ENCODE data around the gene SH3BGR. TPM values are rescaled to one million over a fixed set of nuclear protein-coding genes. Genes with fewer than 3 reads are reported as not detected.
"Not testable (repeated sequence)": the region's sequence is repeated elsewhere in the genome, so short reads cannot be mapped to it uniquely, and the experiment has no call there.

SH3BGR gene
- 20.6 TPM for polyA plus RNA-seq (2013, experiment 1 of 4)
- polyA plus RNA-seq (2013, experiment 2 of 4): 25.0 TPM
- 17.0 TPM for polyA plus RNA-seq (2013, experiment 3 of 4)
- polyA plus RNA-seq (2013, experiment 4 of 4): 21.5 TPM

DNA sequence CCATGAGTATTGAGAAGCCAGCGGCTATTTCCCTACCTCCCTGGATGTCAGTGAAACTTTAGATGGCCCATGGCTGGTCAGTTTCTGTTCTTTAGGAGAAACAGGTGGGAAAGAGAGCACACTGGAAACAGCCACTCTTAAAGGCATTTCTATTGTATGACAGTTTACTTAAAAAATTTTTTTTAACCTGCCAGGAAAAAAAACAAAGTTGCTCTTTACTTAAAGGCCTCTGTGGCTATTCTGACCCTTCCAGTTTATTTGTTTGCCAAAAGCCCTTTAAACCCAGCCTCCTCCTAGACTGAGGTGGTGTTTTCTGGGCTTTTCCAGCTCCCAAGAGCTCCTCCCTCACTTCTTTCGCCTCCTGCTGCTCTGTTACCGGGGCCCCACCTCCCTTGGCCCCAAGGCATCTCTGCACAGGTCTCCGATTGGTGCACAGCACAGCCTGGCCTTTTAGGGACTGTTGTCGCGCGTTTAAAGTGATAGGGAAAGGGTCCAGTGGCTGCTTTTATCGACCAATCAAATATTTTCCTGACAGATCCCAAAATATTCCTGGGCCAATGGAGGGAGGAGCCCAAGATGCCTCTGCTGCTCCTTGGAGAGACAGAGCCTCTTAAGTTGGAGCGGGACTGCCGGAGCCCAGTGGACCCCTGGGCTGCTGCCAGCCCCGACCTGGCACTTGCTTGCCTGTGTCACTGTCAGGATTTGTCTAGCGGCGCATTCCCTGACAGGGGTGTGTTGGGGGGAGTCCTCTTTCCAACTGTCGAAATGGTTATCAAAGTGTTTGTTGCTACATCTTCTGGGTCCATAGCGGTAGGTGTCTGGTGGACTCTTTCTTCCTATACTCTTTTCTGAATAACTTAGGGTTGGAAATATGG, at the start of gene SH3BGR:
Gene SH3BGR (plus strand): TSS at position 639 of the 875 bp plus-strand sequence. CDS start 127 bp downstream, at position 766.
- peaks cover 16% of the 10 kb centered on the region for H3K4me1 ChIP-seq (ENCODE audit: control insufficient read depth, insufficient read depth, low read length)
- H3K27ac ChIP-seq (ENCODE audit: insufficient read depth, low read depth, low read length, poor library complexity, severe bottlenecking): peak within 1 kb of the TSS; percentile 27
- H3K36me3 ChIP-seq (ENCODE audit: control insufficient read depth, insufficient read depth, low read length): no peaks in the 10 kb centered on the region
- peak within 1 kb of the TSS; percentile 25 for H3K4me3 ChIP-seq (ENCODE audit: insufficient read depth, low read depth, low read length)
- WGBS, 2 experiments: 53 to 57% methylated on average over 15 of the region's 15 CpGs
- H3K9me3 ChIP-seq (ENCODE audit: control insufficient read depth, low read length): no peaks in the 10 kb centered on the region
- H3K27me3 ChIP-seq (ENCODE audit: control insufficient read depth, insufficient read depth, low read length, poor library complexity, severe bottlenecking): no peaks in the 10 kb centered on the region

DNA sequence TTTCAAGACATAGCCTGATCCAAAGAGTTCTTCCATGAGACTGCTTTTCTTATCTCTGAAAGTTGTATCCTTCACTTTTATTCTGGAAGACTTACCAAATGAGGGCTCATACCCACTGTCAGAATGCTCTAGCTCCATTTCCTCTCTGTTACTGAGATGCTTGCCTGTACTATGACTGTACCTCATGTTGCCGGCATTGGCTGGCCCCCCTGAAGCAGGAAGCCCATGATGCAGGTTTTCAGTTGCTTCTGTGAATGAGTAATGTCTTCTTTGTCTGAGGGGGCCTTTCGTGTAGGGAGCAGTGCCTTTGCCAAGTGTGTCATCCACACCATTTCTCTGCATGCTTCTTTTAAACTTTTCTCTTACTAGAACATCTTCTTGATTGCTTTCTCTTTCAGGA, 45.7 kb upstream of the SH3BGR start:
- no peak overlapping the region for H3K4me3 ChIP-seq (ENCODE audit: insufficient read depth, low read depth, low read length)
- H3K4me1 ChIP-seq (ENCODE audit: control insufficient read depth, insufficient read depth, low read length): no peaks in the 10 kb centered on the region
- peaks cover 10% of the 10 kb centered on the region for H3K36me3 ChIP-seq (ENCODE audit: control insufficient read depth, insufficient read depth, low read length)
- 89 to 98% methylated on average over 2 of the region's 2 CpGs for WGBS, 2 experiments
- no peak overlapping the region for H3K27ac ChIP-seq (ENCODE audit: insufficient read depth, low read depth, low read length, poor library complexity, severe bottlenecking)
- no peaks in the 10 kb centered on the region for H3K27me3 ChIP-seq (ENCODE audit: control insufficient read depth, insufficient read depth, low read length, poor library complexity, severe bottlenecking)
- H3K9me3 ChIP-seq (ENCODE audit: control insufficient read depth, low read length): no peaks in the 10 kb centered on the region

DNA sequence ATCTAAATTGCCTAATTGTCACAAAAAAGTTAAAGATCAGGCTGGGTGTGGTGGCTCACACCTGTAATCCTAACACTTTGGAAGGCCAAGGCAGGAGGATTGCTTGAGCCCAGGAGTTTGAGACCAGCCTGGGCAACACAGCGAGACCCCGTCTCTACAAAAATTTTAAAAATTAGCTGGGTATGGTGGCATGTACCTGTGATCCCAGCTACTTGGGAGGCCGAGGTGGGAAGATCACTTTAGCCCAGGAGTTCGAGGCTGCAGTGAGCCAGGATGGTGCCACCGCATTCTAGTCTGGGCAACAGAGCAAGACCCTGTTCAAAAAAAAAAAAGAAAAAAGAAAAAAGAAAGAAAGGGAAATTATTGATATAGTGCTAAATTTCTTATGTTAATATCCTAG, 32.6 kb upstream of the SH3BGR start:
- not testable (repeated sequence) for H3K27ac ChIP-seq (ENCODE audit: insufficient read depth, low read depth, low read length, poor library complexity, severe bottlenecking); H3K36me3 ChIP-seq (ENCODE audit: control insufficient read depth, insufficient read depth, low read length); H3K9me3 ChIP-seq (ENCODE audit: control insufficient read depth, low read length); H3K4me3 ChIP-seq (ENCODE audit: insufficient read depth, low read depth, low read length); H3K27me3 ChIP-seq (ENCODE audit: control insufficient read depth, insufficient read depth, low read length, poor library complexity, severe bottlenecking); H3K4me1 ChIP-seq (ENCODE audit: control insufficient read depth, insufficient read depth, low read length)
- WGBS, 2 experiments: 94 to 95% methylated on average over 5 of the region's 5 CpGs

DNA sequence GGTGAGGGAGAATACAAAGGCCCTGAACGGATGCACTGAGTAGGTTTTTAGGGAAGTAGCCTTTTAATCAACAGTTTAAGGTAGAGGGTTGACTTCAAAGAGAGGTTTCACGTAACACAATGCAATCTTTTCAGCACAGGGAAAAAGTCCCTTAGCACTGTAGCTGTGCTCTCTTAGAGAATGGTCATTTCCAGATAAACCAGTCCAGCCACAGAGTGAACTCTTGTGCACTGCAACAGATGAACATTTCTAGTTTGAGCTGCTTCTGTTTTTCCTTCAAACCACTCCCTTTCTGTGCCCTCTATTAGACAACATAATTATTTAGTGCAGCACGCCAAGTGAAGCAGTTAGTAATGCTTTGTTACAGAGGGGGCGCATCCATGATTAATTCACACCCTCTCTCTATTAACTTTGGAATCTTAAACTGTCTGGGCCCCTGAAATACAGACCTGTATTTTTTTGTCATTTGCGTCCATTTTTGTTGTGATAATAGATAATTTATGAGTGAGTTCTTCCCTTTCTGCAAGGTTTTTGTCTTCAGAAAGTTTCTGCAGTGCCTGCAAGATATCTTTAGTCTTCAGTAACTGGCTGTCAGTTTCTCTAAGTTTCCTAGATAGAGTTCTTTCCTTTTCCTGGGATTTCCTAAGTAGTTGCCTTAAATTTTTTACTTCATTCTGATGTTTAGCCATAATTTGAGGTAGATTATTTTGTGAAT, 29.1 kb upstream of the SH3BGR start:
- Histone ChIP-seq H3K4me3 (ENCODE audit: insufficient read depth, low read depth, low read length) (no peak overlapping the region), H3K27me3 (ENCODE audit: control insufficient read depth, insufficient read depth, low read length, poor library complexity, severe bottlenecking) (no peaks in the 10 kb centered on the region), H3K36me3 (ENCODE audit: control insufficient read depth, insufficient read depth, low read length) (no peaks in the 10 kb centered on the region), H3K4me1 (ENCODE audit: control insufficient read depth, insufficient read depth, low read length) (peaks cover 8% of the 10 kb centered on the region), H3K9me3 (ENCODE audit: control insufficient read depth, low read length) (no peaks in the 10 kb centered on the region), H3K27ac (ENCODE audit: insufficient read depth, low read depth, low read length, poor library complexity, severe bottlenecking) (no peak overlapping the region)
- WGBS, 2 experiments: 65 to 67% methylated on average over 5 of the region's 5 CpGs

DNA sequence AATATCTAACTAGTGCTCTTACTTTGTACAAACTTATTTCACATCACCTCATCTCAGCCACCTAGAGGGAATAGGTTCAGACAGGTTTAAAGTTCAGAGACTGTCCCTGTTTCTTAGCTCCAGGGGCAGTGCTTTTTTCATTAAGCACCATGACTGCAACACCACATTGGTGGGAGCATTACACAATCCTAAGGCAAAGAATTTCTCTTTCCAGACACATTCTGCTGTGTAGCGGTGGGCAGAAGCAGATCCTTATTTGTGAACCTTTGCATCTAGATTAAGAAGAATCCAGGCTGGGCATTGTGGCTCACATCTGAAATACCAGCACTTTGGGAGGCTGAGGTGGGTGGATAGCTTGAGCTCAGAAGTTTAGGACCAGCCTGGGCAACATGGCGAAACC, 22.3 kb upstream of the SH3BGR start:
- Histone ChIP-seq H3K36me3 (ENCODE audit: control insufficient read depth, insufficient read depth, low read length) (no peaks in the 10 kb centered on the region), H3K4me1 (ENCODE audit: control insufficient read depth, insufficient read depth, low read length) (peaks cover 13% of the 10 kb centered on the region), H3K27me3 (ENCODE audit: control insufficient read depth, insufficient read depth, low read length, poor library complexity, severe bottlenecking) (no peaks in the 10 kb centered on the region), H3K4me3 (ENCODE audit: insufficient read depth, low read depth, low read length) (no peak overlapping the region), H3K9me3 (ENCODE audit: control insufficient read depth, low read length) (no peaks in the 10 kb centered on the region), H3K27ac (ENCODE audit: insufficient read depth, low read depth, low read length, poor library complexity, severe bottlenecking) (no peak overlapping the region)
- WGBS, 2 experiments: 65 to 76% methylated on average over 2 of the region's 2 CpGs

DNA sequence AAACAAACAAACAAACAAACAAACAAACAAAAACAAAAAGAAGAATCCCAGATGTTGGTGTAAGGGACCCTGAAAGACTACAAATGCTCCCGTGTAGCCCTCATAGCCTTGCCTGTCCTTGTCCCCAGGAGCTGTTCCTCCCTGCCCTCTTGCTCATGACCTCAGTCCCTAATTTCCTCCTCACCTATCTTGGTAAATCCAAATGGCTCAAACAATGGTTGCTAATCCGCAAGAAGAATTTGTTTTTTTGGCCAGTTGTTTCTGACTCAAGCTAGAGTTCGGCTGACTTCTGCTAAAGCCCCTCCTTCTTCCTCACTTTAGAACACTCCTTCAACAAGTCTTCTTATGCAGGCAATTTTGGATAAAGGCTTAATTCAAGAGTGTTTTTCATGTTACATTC, 21.8 kb upstream of the SH3BGR start:
- no peaks in the 10 kb centered on the region for H3K9me3 ChIP-seq (ENCODE audit: control insufficient read depth, low read length)
- H3K4me3 ChIP-seq (ENCODE audit: insufficient read depth, low read depth, low read length): no peak overlapping the region
- no peaks in the 10 kb centered on the region for H3K36me3 ChIP-seq (ENCODE audit: control insufficient read depth, insufficient read depth, low read length)
- H3K27me3 ChIP-seq (ENCODE audit: control insufficient read depth, insufficient read depth, low read length, poor library complexity, severe bottlenecking): no peaks in the 10 kb centered on the region
- H3K27ac ChIP-seq (ENCODE audit: insufficient read depth, low read depth, low read length, poor library complexity, severe bottlenecking): peak overlapping the region; percentile 33
- peaks cover 13% of the 10 kb centered on the region for H3K4me1 ChIP-seq (ENCODE audit: control insufficient read depth, insufficient read depth, low read length)
- 80 to 89% methylated on average over 3 of the region's 3 CpGs for WGBS, 2 experiments

DNA sequence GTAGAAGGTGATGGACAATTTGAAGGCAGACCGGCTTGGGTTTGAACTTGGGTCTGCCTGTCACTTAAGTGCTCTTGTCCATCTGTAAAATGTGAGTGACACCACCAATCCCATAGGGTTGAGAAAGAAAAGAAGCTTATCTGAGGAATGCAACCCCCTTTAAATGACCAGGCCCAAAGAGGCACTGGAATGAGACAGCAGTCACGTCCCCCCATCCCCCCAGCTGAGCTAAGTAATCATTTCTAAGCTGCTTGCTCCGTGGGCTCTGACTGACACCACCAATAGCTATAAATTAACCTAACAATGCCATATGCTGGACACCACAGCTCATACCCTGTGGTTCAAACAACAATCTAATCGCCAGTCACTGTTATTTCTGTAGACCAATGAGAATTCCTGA, 21.3 kb upstream of the SH3BGR start:
- Histone ChIP-seq H3K27me3 (ENCODE audit: control insufficient read depth, insufficient read depth, low read length, poor library complexity, severe bottlenecking) (no peaks in the 10 kb centered on the region), H3K27ac (ENCODE audit: insufficient read depth, low read depth, low read length, poor library complexity, severe bottlenecking) (peak overlapping the region; percentile 33), H3K9me3 (ENCODE audit: control insufficient read depth, low read length) (no peaks in the 10 kb centered on the region), H3K36me3 (ENCODE audit: control insufficient read depth, insufficient read depth, low read length) (no peaks in the 10 kb centered on the region), H3K4me1 (ENCODE audit: control insufficient read depth, insufficient read depth, low read length) (peaks cover 13% of the 10 kb centered on the region), H3K4me3 (ENCODE audit: insufficient read depth, low read depth, low read length) (no peak overlapping the region)
- WGBS, 2 experiments: 25 to 26% methylated on average over 4 of the region's 4 CpGs

DNA sequence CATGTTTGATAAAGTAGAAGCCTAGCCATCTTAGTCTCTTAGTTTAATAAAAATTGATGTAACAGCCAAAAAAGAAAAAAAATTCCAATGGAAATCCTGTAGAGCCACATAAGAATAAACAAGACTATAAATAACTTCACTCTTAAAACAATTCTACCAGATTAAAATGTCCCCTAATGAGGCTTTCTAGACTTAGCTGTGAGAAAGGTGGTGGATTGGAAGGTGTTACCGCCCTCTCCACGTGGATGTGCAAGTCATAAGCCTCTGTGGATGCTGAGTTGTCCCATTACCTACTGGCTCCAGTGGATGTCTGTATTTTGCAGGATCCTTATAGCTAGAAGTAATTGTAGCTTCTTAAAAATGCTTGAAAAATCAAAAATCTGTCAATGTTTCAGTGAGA, 20.8 kb upstream of the SH3BGR start:
- Histone ChIP-seq H3K27ac (ENCODE audit: insufficient read depth, low read depth, low read length, poor library complexity, severe bottlenecking) (peak overlapping the region; percentile 22), H3K9me3 (ENCODE audit: control insufficient read depth, low read length) (no peaks in the 10 kb centered on the region), H3K36me3 (ENCODE audit: control insufficient read depth, insufficient read depth, low read length) (no peaks in the 10 kb centered on the region), H3K4me3 (ENCODE audit: insufficient read depth, low read depth, low read length) (no peak overlapping the region), H3K4me1 (ENCODE audit: control insufficient read depth, insufficient read depth, low read length) (peaks cover 13% of the 10 kb centered on the region), H3K27me3 (ENCODE audit: control insufficient read depth, insufficient read depth, low read length, poor library complexity, severe bottlenecking) (no peaks in the 10 kb centered on the region)
- WGBS, 2 experiments: 71 to 73% methylated on average over 2 of the region's 2 CpGs

DNA sequence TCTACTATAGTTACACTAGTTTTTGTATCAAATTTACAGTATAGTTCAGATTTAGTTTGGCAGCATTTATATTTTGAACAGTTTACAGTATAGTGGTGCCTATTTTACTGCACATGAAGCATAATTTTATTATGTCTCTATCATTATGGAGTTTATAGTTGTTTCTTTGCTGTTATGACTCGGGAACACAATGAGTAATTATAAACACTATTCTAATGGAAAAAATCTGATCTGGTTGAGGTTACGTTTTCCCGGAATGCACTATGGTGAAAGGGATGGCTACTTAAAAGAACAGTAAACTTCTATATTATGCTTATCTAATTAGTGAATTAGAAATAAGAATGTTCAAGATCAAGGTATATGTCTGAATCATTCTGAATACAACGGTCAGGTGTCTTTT, 16.8 kb upstream of the SH3BGR start:
- Histone ChIP-seq H3K4me1 (ENCODE audit: control insufficient read depth, insufficient read depth, low read length) (peaks cover 12% of the 10 kb centered on the region), H3K36me3 (ENCODE audit: control insufficient read depth, insufficient read depth, low read length) (no peaks in the 10 kb centered on the region), H3K27me3 (ENCODE audit: control insufficient read depth, insufficient read depth, low read length, poor library complexity, severe bottlenecking) (no peaks in the 10 kb centered on the region), H3K4me3 (ENCODE audit: insufficient read depth, low read depth, low read length) (no peak overlapping the region), H3K27ac (ENCODE audit: insufficient read depth, low read depth, low read length, poor library complexity, severe bottlenecking) (no peak overlapping the region), H3K9me3 (ENCODE audit: control insufficient read depth, low read length) (no peaks in the 10 kb centered on the region)
- WGBS, 2 experiments: 92 to 97% methylated on average over 1 to 3 of the region's 4 CpGs

DNA sequence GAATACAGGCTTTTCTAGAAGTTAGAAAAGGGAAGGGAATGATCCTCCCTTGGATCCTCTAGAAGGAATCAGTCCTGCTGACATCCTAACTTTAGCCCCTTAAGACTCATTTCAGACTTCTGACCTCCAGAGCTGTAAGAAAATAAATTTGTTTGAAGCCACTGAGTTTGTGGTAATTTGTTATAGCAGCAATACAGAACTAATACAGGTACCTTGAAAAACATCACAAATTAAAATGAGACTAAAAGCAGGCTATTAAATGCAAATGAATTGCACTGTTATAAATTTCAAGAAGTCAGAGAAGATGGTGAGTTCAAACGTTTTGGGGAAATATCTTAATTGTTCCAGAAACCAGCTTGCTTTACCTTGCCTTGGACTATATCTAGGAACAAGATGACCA, 12.5 kb upstream of the SH3BGR start:
- no peak overlapping the region for H3K4me3 ChIP-seq (ENCODE audit: insufficient read depth, low read depth, low read length)
- 55 to 79% methylated on average over 1 of the region's 1 CpG for WGBS, 2 experiments
- H3K27me3 ChIP-seq (ENCODE audit: control insufficient read depth, insufficient read depth, low read length, poor library complexity, severe bottlenecking): no peaks in the 10 kb centered on the region
- H3K9me3 ChIP-seq (ENCODE audit: control insufficient read depth, low read length): no peaks in the 10 kb centered on the region
- no peaks in the 10 kb centered on the region for H3K36me3 ChIP-seq (ENCODE audit: control insufficient read depth, insufficient read depth, low read length)
- peaks cover 6% of the 10 kb centered on the region for H3K4me1 ChIP-seq (ENCODE audit: control insufficient read depth, insufficient read depth, low read length)
- no peak overlapping the region for H3K27ac ChIP-seq (ENCODE audit: insufficient read depth, low read depth, low read length, poor library complexity, severe bottlenecking)

Data from ectodermal cell (in vitro differentiated cells).